WTC11 (cell line): Measurements from ENCODE around the gene RFX3. TPM values are rescaled to one million over a fixed set of nuclear protein-coding genes. Genes with fewer than 3 reads are reported as not detected.

Experiments used
- ATAC-seq: fragments of 200-7000 bp; cut with Tn5 transposase; 2 replicates; pipeline ENCODE4 v1.10.0; 2021; ENCODE audit warnings: mild to moderate bottlenecking, moderate library complexity
- CTCF ChIA-PET: fragments of 300-600 bp; sonication (Branson Sonifier 250); formaldehyde crosslinking; loops from one replicate; lab custom pipeline; 2021; ENCODE audit warnings: antibody characterized with exemption; lab: Charles Lee
- POLR2A ChIA-PET: fragments of 350-600 bp; sonication (Branson Sonifier 250); formaldehyde crosslinking; loops from one replicate; lab custom pipeline; 2021; ENCODE audit warnings: antibody characterized with exemption; lab: Charles Lee
- DNase-seq: peaks from one replicate; pipeline ENCODE4 v3.0.0; 2021; ENCODE audit warnings: low spot score
- H3K27ac Mint-ChIP-seq: 2 replicates; pipeline ENCODE4 v1.8.0; 2021; ENCODE audit warnings: mixed read lengths
- H3K27me3 Mint-ChIP-seq: 2 replicates; pipeline ENCODE4 v1.8.0; 2021; ENCODE audit warnings: low read depth, mild to moderate bottlenecking, moderate library complexity, mixed read lengths
- H3K36me3 Mint-ChIP-seq: 2 replicates; pipeline ENCODE4 v1.8.0; 2021; ENCODE audit warnings: mixed read lengths
- H3K4me1 Mint-ChIP-seq: 2 replicates; pipeline ENCODE4 v1.8.0; 2022; ENCODE audit warnings: mixed read lengths
- H3K4me3 Mint-ChIP-seq: 2 replicates; pipeline ENCODE4 v1.8.0; 2021; ENCODE audit warnings: mild to moderate bottlenecking, moderate library complexity, mixed read lengths
- H3K9me3 Mint-ChIP-seq: 2 replicates; pipeline ENCODE4 v1.8.0; 2021; ENCODE audit warnings: mixed read lengths
- CBFB ChIP-seq: sonication (generic); formaldehyde crosslinking; IDR thresholded peaks from 2 replicates; pipeline ENCODE4 v1.8.1; 2022; ENCODE audit warnings: mild to moderate bottlenecking, low read depth, missing genetic modification reagents
- E2F1 ChIP-seq: sonication (generic); formaldehyde crosslinking; IDR thresholded peaks from 2 replicates; pipeline ENCODE4 v1.8.0; 2022; ENCODE audit warnings: mild to moderate bottlenecking, missing genetic modification reagents
- ESRRA ChIP-seq: sonication (generic); formaldehyde crosslinking; IDR thresholded peaks from 2 replicates; pipeline ENCODE4 v1.8.1; 2022; ENCODE audit warnings: mild to moderate bottlenecking, missing genetic modification reagents, borderline replicate concordance
- ETV6 ChIP-seq: sonication (generic); formaldehyde crosslinking; IDR thresholded peaks from 2 replicates; pipeline ENCODE4 v1.8.1; 2022; ENCODE audit warnings: mild to moderate bottlenecking, missing genetic modification reagents
- FOXK1 ChIP-seq: sonication (generic); formaldehyde crosslinking; IDR thresholded peaks from 2 replicates; pipeline ENCODE4 v1.8.0; 2022; ENCODE audit warnings: mild to moderate bottlenecking, moderate library complexity, missing genetic modification reagents
- IRF1 ChIP-seq: sonication (generic); formaldehyde crosslinking; IDR thresholded peaks from 2 replicates; pipeline ENCODE4 v1.8.0; 2023; ENCODE audit warnings: missing genetic modification reagents
- JUN ChIP-seq: sonication (generic); formaldehyde crosslinking; IDR thresholded peaks from 2 replicates; pipeline ENCODE4 v1.8.0; 2023; ENCODE audit warnings: mild to moderate bottlenecking, missing genetic modification reagents
- MXD4 ChIP-seq: fragments of 250-450 bp; sonication (Bioruptor Pico); IDR thresholded peaks from 2 replicates; pipeline ENCODE4 v1.8.0; 2021; ENCODE audit warnings: mild to moderate bottlenecking, moderate library complexity, borderline replicate concordance
- NFYB ChIP-seq: sonication (generic); formaldehyde crosslinking; conservative IDR thresholded peaks from 2 replicates; pipeline ENCODE4 v1.8.0; 2022; ENCODE audit warnings: low read depth, missing genetic modification reagents
- NR3C1 ChIP-seq: sonication (generic); formaldehyde crosslinking; conservative IDR thresholded peaks from 2 replicates; pipeline ENCODE4 v1.8.1; 2023; ENCODE audit warnings: low read depth, mild to moderate bottlenecking, missing genetic modification reagents
- ZBTB21 ChIP-seq: sonication (generic); formaldehyde crosslinking; IDR thresholded peaks from 2 replicates; pipeline ENCODE4 v1.8.1; 2023; ENCODE audit warnings: mild to moderate bottlenecking, missing genetic modification reagents, borderline replicate concordance
- ZNF232 ChIP-seq: sonication (generic); formaldehyde crosslinking; IDR thresholded peaks from 2 replicates; pipeline ENCODE4 v1.8.0; 2022; ENCODE audit warnings: mild to moderate bottlenecking, missing genetic modification reagents
- ZNF423 ChIP-seq: fragments of 250-450 bp; sonication (Bioruptor Pico); IDR thresholded peaks from 2 replicates; pipeline ENCODE4 v2.1.2; 2022; ENCODE audit warnings: mild to moderate bottlenecking, moderate library complexity
- total RNA-seq: library from RNA; stranded (reverse); gene quantifications from 3 replicates; pipeline ENCODE4 v1.2.3, GENCODE V29; 2021
- TF ChIP-seq, protein P1 (sequence below): fragments of 250-450 bp; sonication (Bioruptor Pico); IDR thresholded peaks from 2 replicates; pipeline ENCODE4 v1.9.0; 2021; ENCODE audit warnings: mild to moderate bottlenecking, borderline replicate concordance
- TF ChIP-seq, protein P2 (sequence below): sonication (generic); formaldehyde crosslinking; IDR thresholded peaks from 2 replicates; pipeline ENCODE4 v1.8.1; 2023; ENCODE audit warnings: mild to moderate bottlenecking, missing genetic modification reagents
- TF ChIP-seq, protein P3 (sequence below): sonication (generic); formaldehyde crosslinking; IDR thresholded peaks from 2 replicates; pipeline ENCODE4 v1.8.1; 2022; ENCODE audit warnings: mild to moderate bottlenecking, missing genetic modification reagents, moderate library complexity, borderline replicate concordance

RFX3 gene
- total RNA-seq, 1 experiment from 2014 or later: 13.7 TPM

DNA sequence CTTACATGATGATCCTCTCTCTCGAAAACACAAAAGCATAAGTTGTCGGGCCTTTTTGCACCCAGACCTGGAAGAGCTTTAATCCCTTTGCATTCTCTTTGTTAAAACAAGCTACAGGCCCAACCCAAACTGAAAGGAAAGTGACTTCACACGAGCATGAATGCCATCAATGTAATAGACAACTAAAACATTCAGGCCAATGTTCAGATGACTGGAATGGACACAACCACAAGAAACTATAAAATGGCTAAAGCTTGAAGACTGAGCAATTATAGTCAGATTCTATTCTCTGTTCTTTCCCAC, 45.5 kb downstream of the RFX3 start (continued):
- TF ChIP-seq E2F1 (CRISPR knock-in tag) (no peak), JUN (CRISPR knock-in tag) (no peak)
- TF ChIP-seq, protein P1, sequence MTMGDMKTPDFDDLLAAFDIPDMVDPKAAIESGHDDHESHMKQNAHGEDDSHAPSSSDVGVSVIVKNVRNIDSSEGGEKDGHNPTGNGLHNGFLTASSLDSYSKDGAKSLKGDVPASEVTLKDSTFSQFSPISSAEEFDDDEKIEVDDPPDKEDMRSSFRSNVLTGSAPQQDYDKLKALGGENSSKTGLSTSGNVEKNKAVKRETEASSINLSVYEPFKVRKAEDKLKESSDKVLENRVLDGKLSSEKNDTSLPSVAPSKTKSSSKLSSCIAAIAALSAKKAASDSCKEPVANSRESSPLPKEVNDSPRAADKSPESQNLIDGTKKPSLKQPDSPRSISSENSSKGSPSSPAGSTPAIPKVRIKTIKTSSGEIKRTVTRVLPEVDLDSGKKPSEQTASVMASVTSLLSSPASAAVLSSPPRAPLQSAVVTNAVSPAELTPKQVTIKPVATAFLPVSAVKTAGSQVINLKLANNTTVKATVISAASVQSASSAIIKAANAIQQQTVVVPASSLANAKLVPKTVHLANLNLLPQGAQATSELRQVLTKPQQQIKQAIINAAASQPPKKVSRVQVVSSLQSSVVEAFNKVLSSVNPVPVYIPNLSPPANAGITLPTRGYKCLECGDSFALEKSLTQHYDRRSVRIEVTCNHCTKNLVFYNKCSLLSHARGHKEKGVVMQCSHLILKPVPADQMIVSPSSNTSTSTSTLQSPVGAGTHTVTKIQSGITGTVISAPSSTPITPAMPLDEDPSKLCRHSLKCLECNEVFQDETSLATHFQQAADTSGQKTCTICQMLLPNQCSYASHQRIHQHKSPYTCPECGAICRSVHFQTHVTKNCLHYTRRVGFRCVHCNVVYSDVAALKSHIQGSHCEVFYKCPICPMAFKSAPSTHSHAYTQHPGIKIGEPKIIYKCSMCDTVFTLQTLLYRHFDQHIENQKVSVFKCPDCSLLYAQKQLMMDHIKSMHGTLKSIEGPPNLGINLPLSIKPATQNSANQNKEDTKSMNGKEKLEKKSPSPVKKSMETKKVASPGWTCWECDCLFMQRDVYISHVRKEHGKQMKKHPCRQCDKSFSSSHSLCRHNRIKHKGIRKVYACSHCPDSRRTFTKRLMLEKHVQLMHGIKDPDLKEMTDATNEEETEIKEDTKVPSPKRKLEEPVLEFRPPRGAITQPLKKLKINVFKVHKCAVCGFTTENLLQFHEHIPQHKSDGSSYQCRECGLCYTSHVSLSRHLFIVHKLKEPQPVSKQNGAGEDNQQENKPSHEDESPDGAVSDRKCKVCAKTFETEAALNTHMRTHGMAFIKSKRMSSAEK (CRISPR knock-in tag): no peak
- TF ChIP-seq, protein P2, sequence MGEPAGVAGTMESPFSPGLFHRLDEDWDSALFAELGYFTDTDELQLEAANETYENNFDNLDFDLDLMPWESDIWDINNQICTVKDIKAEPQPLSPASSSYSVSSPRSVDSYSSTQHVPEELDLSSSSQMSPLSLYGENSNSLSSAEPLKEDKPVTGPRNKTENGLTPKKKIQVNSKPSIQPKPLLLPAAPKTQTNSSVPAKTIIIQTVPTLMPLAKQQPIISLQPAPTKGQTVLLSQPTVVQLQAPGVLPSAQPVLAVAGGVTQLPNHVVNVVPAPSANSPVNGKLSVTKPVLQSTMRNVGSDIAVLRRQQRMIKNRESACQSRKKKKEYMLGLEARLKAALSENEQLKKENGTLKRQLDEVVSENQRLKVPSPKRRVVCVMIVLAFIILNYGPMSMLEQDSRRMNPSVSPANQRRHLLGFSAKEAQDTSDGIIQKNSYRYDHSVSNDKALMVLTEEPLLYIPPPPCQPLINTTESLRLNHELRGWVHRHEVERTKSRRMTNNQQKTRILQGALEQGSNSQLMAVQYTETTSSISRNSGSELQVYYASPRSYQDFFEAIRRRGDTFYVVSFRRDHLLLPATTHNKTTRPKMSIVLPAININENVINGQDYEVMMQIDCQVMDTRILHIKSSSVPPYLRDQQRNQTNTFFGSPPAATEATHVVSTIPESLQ: no peak

GRCh38 chr9:3479514-3480352, 46.1 kb downstream of the RFX3 start:
- ChIA-PET POLR2A (interaction anchor here (2.0 kb wide), 1 partner anchor 47 kb away, joined by 12 read pairs; the partner anchor contains the start of gene RFX3), CTCF (interaction anchor here (0.7 to 1.5 kb wide), 4 partner anchors 12 to 27 kb away, joined by 3 to 5 read pairs (median 4); no protein-coding TSS in a partner anchor)
- ATAC-seq (peak; percentile 67), DNase-seq (no peak)
- TF ChIP-seq ZNF232 (CRISPR knock-in tag) (no peak), JUN (CRISPR knock-in tag) (no peak), ZBTB21 (CRISPR knock-in tag) (no peak), NR3C1 (no peak)
- TF ChIP-seq, protein P3, sequence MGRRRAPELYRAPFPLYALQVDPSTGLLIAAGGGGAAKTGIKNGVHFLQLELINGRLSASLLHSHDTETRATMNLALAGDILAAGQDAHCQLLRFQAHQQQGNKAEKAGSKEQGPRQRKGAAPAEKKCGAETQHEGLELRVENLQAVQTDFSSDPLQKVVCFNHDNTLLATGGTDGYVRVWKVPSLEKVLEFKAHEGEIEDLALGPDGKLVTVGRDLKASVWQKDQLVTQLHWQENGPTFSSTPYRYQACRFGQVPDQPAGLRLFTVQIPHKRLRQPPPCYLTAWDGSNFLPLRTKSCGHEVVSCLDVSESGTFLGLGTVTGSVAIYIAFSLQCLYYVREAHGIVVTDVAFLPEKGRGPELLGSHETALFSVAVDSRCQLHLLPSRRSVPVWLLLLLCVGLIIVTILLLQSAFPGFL (CRISPR knock-in tag): no peak
- Mint-ChIP-seq H3K36me3 (no peaks in the 10 kb centered on the region; the same call in 1 of the 2 replicates), H3K27ac (peak overlapping the region; percentile 66), H3K4me3 (no peak overlapping the region; the same call in 1 of the 2 replicates), H3K4me1 (peaks cover 39% of the 10 kb centered on the region), H3K9me3 (no peaks in the 10 kb centered on the region), H3K27me3 (no peaks in the 10 kb centered on the region)

DNA sequence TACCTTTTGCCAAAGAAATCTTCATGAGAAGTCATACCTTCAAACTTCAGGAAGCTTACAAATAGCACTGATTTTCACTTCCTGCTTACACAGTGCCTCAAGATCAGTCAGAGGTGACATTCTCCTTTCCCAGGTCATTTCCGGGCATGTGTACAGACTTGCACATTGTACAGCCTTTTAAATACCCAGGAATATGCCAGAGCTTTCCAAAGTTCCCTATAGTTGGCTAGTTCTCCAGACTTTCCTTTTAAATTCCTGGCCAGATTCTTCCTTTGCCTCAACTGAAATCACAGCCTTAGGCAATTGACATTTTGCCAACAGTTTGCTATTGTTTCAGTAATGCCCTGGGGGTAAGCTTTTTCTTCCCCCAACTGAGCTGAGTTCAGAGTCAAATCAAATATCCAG, 47.2 kb downstream of the RFX3 start:
- DNase-seq: no peak
- no peak for TF ChIP-seq NFYB (CRISPR knock-in tag)
- no peak for TF ChIP-seq ZNF423 (CRISPR knock-in tag)
- TF ChIP-seq, protein P1 (CRISPR knock-in tag): no peak
- no peak for TF ChIP-seq IRF1 (CRISPR knock-in tag)
- no peak for TF ChIP-seq MXD4 (CRISPR knock-in tag)
- TF ChIP-seq ETV6 (CRISPR knock-in tag): no peak
- TF ChIP-seq FOXK1 (CRISPR knock-in tag): no peak
- no peak for TF ChIP-seq CBFB (CRISPR knock-in tag)
- TF ChIP-seq ESRRA: no peak

More for the DNA sequence above, 47.2 kb downstream of the RFX3 start:
- ChIA-PET CTCF (interaction anchor here (1.2 kb wide), 1 partner anchor 11 kb away, joined by 6 read pairs; no protein-coding TSS in a partner anchor), POLR2A (no interaction called here)
- Mint-ChIP-seq H3K4me3 (no peak overlapping the region), H3K36me3 (no peaks in the 10 kb centered on the region; the same call in 1 of the 2 replicates), H3K4me1 (peaks cover 39% of the 10 kb centered on the region), H3K9me3 (no peaks in the 10 kb centered on the region), H3K27me3 (no peaks in the 10 kb centered on the region), H3K27ac (peak overlapping the region; percentile 89)
- ATAC-seq: peak; percentile 60
